Neuronal stem cell (in vitro differentiated cells): Measurements from ENCODE around the gene SLC1A3.

ENCODE experiments used
- DNase-seq: peaks from one replicate; pipeline ENCODE4 v3.0.0-alpha.2; 2013; ENCODE audit warnings: low spot score
- H2AFZ ChIP-seq: one replicate; pipeline ENCODE4 v1.6.1; 2013; ENCODE audit warnings: mild to moderate bottlenecking, low read length, inconsistent platforms
- H2AK5ac ChIP-seq: 2 replicates; pipeline ENCODE4 v1.6.1; 2013; ENCODE audit warnings: low read depth, mild to moderate bottlenecking, inconsistent platforms, low read length, moderate library complexity, mixed read lengths
- H2BK120ac ChIP-seq: 2 replicates; pipeline ENCODE4 v1.6.1; 2013; ENCODE audit warnings: low read depth, mild to moderate bottlenecking, inconsistent platforms, low read length, moderate library complexity, mixed read lengths
- H2BK12ac ChIP-seq: one replicate; pipeline ENCODE4 v1.6.1; 2013; ENCODE audit warnings: low read length, inconsistent platforms
- H2BK15ac ChIP-seq: 2 replicates; pipeline ENCODE4 v1.6.1; 2013; ENCODE audit warnings: mild to moderate bottlenecking, low read length, inconsistent platforms, mixed read lengths
- H2BK5ac ChIP-seq: one replicate; pipeline ENCODE4 v1.6.1; 2013; ENCODE audit warnings: inconsistent platforms, mild to moderate bottlenecking, low read length, moderate library complexity
- H3K14ac ChIP-seq: one replicate; pipeline ENCODE4 v1.6.1; 2013; ENCODE audit warnings: low read length, inconsistent platforms
- H3K18ac ChIP-seq: 2 replicates; pipeline ENCODE4 v1.6.1; 2013; ENCODE audit warnings: low read length, inconsistent platforms
- H3K23ac ChIP-seq: 2 replicates; pipeline ENCODE4 v1.6.1; 2013; ENCODE audit warnings: low read depth, mild to moderate bottlenecking, mixed read lengths, low read length, inconsistent platforms; ENCODE audit not compliant: poor library complexity
- H3K27ac ChIP-seq: replicated peaks from 3 replicates; pipeline ENCODE4 v1.5.1; 2013; ENCODE audit warnings: low read length, inconsistent platforms
- H3K27me3 ChIP-seq, 3 experiments: 2 replicates each; pipeline ENCODE4 v1.6.1; 2013; ENCODE audit warnings: low read length in 3 of 3, mild to moderate bottlenecking in 2 of 3, inconsistent platforms in 1 of 3, low read depth in 1 of 3, mixed read lengths in 1 of 3, moderate library complexity in 1 of 3; ENCODE audit not compliant: control insufficient read depth in 3 of 3, insufficient read depth in 3 of 3
- H3K36me3 ChIP-seq, 2 donors: replicated peaks in 1 of 2; 2 replicates each; pipeline ENCODE4 v1.6.1; 2013; ENCODE audit warnings: low read length in 2 of 2; ENCODE audit not compliant: control insufficient read depth in 2 of 2, insufficient read depth in 2 of 2
- H3K4ac ChIP-seq: 2 replicates; pipeline ENCODE4 v1.6.1; 2013; ENCODE audit warnings: inconsistent platforms, mild to moderate bottlenecking, low read length, moderate library complexity
- H3K4me1 ChIP-seq, 2 donors: 1 replicate in 1 of 2; 2 replicates in 1 of 2; pipeline ENCODE4 v1.6.1; 2013; ENCODE audit warnings: low read length in 2 of 2, low read depth in 1 of 2; ENCODE audit not compliant: control insufficient read depth in 2 of 2, insufficient read depth in 1 of 2
- H3K4me2 ChIP-seq: one replicate; pipeline ENCODE4 v1.6.1; 2013; ENCODE audit warnings: mild to moderate bottlenecking, low read length, inconsistent platforms; ENCODE audit not compliant: insufficient read depth, poor library complexity, severe bottlenecking
- H3K4me3 ChIP-seq, 2 donors: 2 replicates each; pipeline ENCODE4 v1.5.1; 2013; ENCODE audit warnings: low read length in 2 of 2, mild to moderate bottlenecking in 2 of 2, inconsistent platforms in 1 of 2, moderate library complexity in 1 of 2
- H3K79me1 ChIP-seq: one replicate; pipeline ENCODE4 v1.6.1; 2013; ENCODE audit warnings: low read depth, mild to moderate bottlenecking, inconsistent platforms, low read length, moderate library complexity
- H3K9ac ChIP-seq: one replicate; pipeline ENCODE4 v1.6.1; 2013; ENCODE audit warnings: mild to moderate bottlenecking, low read depth, low read length, inconsistent platforms; ENCODE audit not compliant: poor library complexity
- H3K9me3 ChIP-seq, 2 donors: replicated peaks in 1 of 2; 2 replicates each; pipeline versions ENCODE3 to v1.6.1; 2013; ENCODE audit warnings: low read length in 2 of 2, mild to moderate bottlenecking in 2 of 2, inconsistent platforms in 1 of 2, low read depth in 1 of 2, mixed read lengths in 1 of 2, moderate library complexity in 1 of 2; ENCODE audit not compliant: control insufficient read depth in 2 of 2, insufficient read depth in 1 of 2
- H4K8ac ChIP-seq: one replicate; pipeline ENCODE4 v1.6.1; 2013; ENCODE audit warnings: low read depth, mild to moderate bottlenecking, inconsistent platforms, low read length, moderate library complexity
- H4K91ac ChIP-seq: one replicate; pipeline ENCODE4 v1.6.1; 2013; ENCODE audit warnings: low read length, low read depth, mild to moderate bottlenecking, inconsistent platforms; ENCODE audit not compliant: poor library complexity
- WGBS, 2 donors: extraction: QIAGEN DNeasy Blood & Tissue Kit; methylation state at CpG; one replicate each; pipeline ENCODE4 v1.1.7; 2013; ENCODE audit warnings: missing lambda C conversion rate in 2 of 2, mixed read lengths in 1 of 2; ENCODE audit not compliant: insufficient read length in 2 of 2, insufficient replicate concordance in 1 of 2; ENCODE audit errors: extremely low coverage in 2 of 2; 5-methylcytosine and 5-hydroxymethylcytosine counted together

The SLC1A3 gene

GRCh38 chr5:36667824-36668223 lies 61.4 kb downstream of the SLC1A3 start:
- H3K4ac ChIP-seq, result no peak overlapping the region
- no peak overlapping the region for H2BK12ac ChIP-seq
- no peak overlapping the region for H2BK120ac ChIP-seq
- no peak overlapping the region for H3K4me3 ChIP-seq
- WGBS, 2 donors, result no CpG with 5 or more reads among the region's 3 CpGs
- no peaks in the 10 kb centered on the region for H3K27me3 ChIP-seq
- H4K91ac ChIP-seq, result no peak overlapping the region
- no peak overlapping the region for H2BK5ac ChIP-seq
- H3K9ac ChIP-seq, result no peak overlapping the region
- no peak overlapping the region for H2AFZ ChIP-seq
- no peak overlapping the region for H3K14ac ChIP-seq
- no peak overlapping the region for H2BK15ac ChIP-seq
- H4K8ac ChIP-seq, result no peak overlapping the region
- no peak overlapping the region for H3K18ac ChIP-seq
- H3K9me3 ChIP-seq, result no peaks in the 10 kb centered on the region
- no peak overlapping the region for H3K23ac ChIP-seq
- no peak overlapping the region for H3K27ac ChIP-seq
- no peak overlapping the region for H2AK5ac ChIP-seq
- DNase-seq, result no peak
- H3K36me3 ChIP-seq, result peaks cover 5 to 17% of the 10 kb centered on the region in 2 donors
- no peaks in the 10 kb centered on the region for H3K79me1 ChIP-seq
- no peaks in the 10 kb centered on the region for H3K4me1 ChIP-seq
- no peak overlapping the region for H3K4me2 ChIP-seq

DNA sequence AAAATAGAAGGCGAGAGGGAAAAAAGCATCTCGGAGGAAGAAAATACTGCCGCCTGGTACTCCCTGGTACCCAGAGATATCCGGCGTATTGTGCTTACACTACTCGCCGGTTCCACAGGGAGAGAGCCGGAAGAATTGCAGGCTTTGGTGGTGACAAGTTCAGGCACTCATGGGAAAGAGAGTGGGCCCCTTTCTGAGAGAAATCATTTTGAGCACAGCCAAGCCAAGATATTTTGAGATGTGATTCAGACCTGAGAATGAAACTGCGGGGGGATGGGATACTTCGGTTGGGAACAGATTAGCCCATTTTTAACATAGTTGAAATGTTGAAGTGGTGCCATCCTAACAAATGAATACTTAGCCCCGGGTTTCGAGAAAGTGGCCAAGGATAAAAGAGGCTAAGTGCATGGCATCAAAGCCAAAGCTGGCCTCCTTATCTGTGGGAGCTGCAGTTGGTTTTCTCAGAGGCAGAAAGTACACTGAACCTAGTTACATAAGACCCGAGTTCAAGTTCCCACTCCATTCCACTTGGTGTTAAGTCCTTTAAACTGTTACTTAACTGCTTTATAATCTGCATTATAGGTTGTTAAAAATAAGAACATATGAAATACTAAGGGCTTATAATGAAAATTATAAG lies 62.7 kb downstream of the SLC1A3 start:
- Histone ChIP-seq H3K79me1 (no peaks in the 10 kb centered on the region), H3K4me1 (no peaks in the 10 kb centered on the region), H3K14ac (no peak overlapping the region), H4K91ac (no peak overlapping the region), H3K36me3 (peaks cover 5 to 30% of the 10 kb centered on the region in 2 donors), H3K9me3 (no peaks in the 10 kb centered on the region), H3K4me2 (no peak overlapping the region), H3K27ac (no peak overlapping the region), H4K8ac (no peak overlapping the region), H2BK120ac (no peak overlapping the region), H3K9ac (no peak overlapping the region), H2BK12ac (no peak overlapping the region), H3K23ac (no peak overlapping the region), H2BK15ac (no peak overlapping the region), H2AFZ (no peak overlapping the region), H3K4ac (no peak overlapping the region), H3K4me3 (no peak overlapping the region), H2AK5ac (no peak overlapping the region), H3K27me3 (no peaks in the 10 kb centered on the region), H2BK5ac (no peak overlapping the region), H3K18ac (no peak overlapping the region)
- WGBS, 2 donors, result no CpG with 5 or more reads among the region's 13 CpGs
- DNase-seq, result no peak

GRCh38 chr5:36670548-36670947 lies 64.1 kb downstream of the SLC1A3 start:
- Histone ChIP-seq H3K4me3 (no peak overlapping the region), H3K14ac (no peak overlapping the region), H2BK15ac (no peak overlapping the region), H2AFZ (no peak overlapping the region), H2BK120ac (no peak overlapping the region), H4K91ac (no peak overlapping the region), H2BK12ac (no peak overlapping the region), H3K79me1 (no peaks in the 10 kb centered on the region), H2BK5ac (no peak overlapping the region), H3K4me2 (no peak overlapping the region), H2AK5ac (no peak overlapping the region), H3K27ac (no peak overlapping the region), H3K9ac (no peak overlapping the region), H4K8ac (no peak overlapping the region), H3K18ac (no peak overlapping the region), H3K4ac (no peak overlapping the region), H3K9me3 (no peaks in the 10 kb centered on the region), H3K23ac (no peak overlapping the region), H3K36me3 (peaks cover 5 to 38% of the 10 kb centered on the region in 2 donors), H3K4me1 (no peaks in the 10 kb centered on the region), H3K27me3 (no peaks in the 10 kb centered on the region)
- whole genome bisulfite sequencing, 2 donors, result no CpG with 5 or more reads among the region's 3 CpGs
- DNase-seq, result no peak

DNA sequence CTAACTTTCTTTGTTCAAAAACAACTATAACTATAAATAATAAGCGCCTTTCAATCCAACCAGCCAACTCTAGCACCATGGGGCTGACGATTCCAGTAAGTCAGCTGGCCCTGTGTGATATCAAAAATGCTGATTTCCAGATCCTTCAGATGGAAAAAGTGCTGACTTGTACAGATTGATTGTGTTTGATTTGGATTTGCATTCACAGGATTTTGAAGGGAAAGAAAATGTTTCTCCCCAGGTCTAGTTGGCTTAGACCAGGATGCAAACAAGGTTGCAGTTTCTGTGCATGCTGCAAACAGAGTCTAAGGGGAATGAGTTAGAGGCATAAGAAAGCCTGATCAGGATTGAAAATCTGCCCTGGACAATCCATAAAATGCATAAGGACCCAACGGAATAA lies 68.9 kb downstream of the SLC1A3 start:
- Histone ChIP-seq H4K8ac (no peak overlapping the region), H3K18ac (no peak overlapping the region), H3K14ac (no peak overlapping the region), H3K79me1 (no peaks in the 10 kb centered on the region), H2AK5ac (no peak overlapping the region), H2BK5ac (no peak overlapping the region), H3K9me3 (no peaks in the 10 kb centered on the region), H3K9ac (no peak overlapping the region), H3K23ac (no peak overlapping the region), H2BK120ac (no peak overlapping the region), H3K4ac (no peak overlapping the region), H3K4me3 (no peak overlapping the region), H3K36me3 (peaks cover 3 to 50% of the 10 kb centered on the region in 2 donors), H3K27ac (no peak overlapping the region), H3K4me2 (no peak overlapping the region), H3K27me3 (no peaks in the 10 kb centered on the region), H3K4me1 (no peaks in the 10 kb centered on the region), H2AFZ (no peak overlapping the region), H4K91ac (no peak overlapping the region), H2BK15ac (no peak overlapping the region), H2BK12ac (no peak overlapping the region)
- no peak for DNase-seq
- no CpG with 5 or more reads among the region's 3 CpGs for WGBS, 2 donors
